Measurements from ENCODE around the gene CIB2. TPM values are rescaled to one million over a fixed set of nuclear protein-coding genes. Genes with fewer than 3 reads are reported as not detected.

Gene CIB2
- total RNA-seq, 4 donors from 2014 or later: 11.4 to 18.3 (median 15.9) TPM

- Histone ChIP-seq H3K9me3 (no peaks in the 10 kb centered on the region), H3K27me3 (no peaks in the 10 kb centered on the region), H3K27ac (replicated peaks in 1 of 4) (no peak overlapping the region), H3K4me3 (no peak overlapping the region), H3K36me3 (peaks cover 78 to 100% (median 96%) of the 10 kb centered on the region in 4 donors), H3K4me1 (peaks cover 0 to 4% (median 0%) of the 10 kb centered on the region in 4 donors)
- no peak for DNase-seq (ENCODE audit: extremely low spot score)
- no peak for TF ChIP-seq POLR2AphosphoS5 (IDR thresholded peaks at IDR 0.05)
- no peak for TF ChIP-seq POLR2A (IDR thresholded peaks at IDR 0.05; ENCODE audit: low read depth)
- TF ChIP-seq EP300 (IDR thresholded peaks at IDR 0.05): no peak
- WGBS: 91% methylated on average over 10 of the region's 10 CpGs
- intact Hi-C loops (cut with DNase I): no loop called here
These were observed 36.1 kb upstream of the CIB2 start for GRCh38 chr15:78167227-78167888.

DNA sequence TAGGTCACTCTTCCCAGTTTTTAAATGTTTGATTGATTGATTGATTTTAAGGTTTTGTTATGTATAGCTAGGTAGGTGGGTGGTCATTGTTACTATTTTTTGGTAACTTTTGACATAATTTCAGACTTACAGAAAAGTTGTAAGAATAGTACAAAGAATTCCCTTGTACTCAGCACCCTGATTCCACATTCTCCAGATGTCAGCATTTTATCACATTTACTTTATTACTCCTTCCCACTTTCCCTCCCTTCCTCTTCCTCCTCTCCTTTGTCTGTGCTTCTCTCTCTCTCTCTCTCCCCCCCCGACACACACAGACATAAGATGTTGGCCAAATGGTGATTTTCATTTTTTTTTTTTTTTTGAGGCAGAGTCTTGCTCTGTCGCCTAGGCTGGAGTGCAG lies 32.8 kb upstream of the CIB2 start:
- intact Hi-C loops (cut with DNase I): no loop called here
- Histone ChIP-seq H3K4me1 (no peaks in the 10 kb centered on the region), H3K27me3 (no peaks in the 10 kb centered on the region), H3K27ac (replicated peaks in 1 of 4) (no peak overlapping the region), H3K4me3 (no peak overlapping the region), H3K9me3 (no peaks in the 10 kb centered on the region), H3K36me3 (peaks cover 87 to 100% (median 97%) of the 10 kb centered on the region in 4 donors)
- 93% methylated on average over 2 of the region's 2 CpGs for WGBS
- DNase-seq (ENCODE audit: extremely low spot score): no peak
- TF ChIP-seq POLR2A (IDR thresholded peaks at IDR 0.05; ENCODE audit: low read depth): no peak
- no peak for TF ChIP-seq EP300 (IDR thresholded peaks at IDR 0.05)
- TF ChIP-seq, protein P1, sequence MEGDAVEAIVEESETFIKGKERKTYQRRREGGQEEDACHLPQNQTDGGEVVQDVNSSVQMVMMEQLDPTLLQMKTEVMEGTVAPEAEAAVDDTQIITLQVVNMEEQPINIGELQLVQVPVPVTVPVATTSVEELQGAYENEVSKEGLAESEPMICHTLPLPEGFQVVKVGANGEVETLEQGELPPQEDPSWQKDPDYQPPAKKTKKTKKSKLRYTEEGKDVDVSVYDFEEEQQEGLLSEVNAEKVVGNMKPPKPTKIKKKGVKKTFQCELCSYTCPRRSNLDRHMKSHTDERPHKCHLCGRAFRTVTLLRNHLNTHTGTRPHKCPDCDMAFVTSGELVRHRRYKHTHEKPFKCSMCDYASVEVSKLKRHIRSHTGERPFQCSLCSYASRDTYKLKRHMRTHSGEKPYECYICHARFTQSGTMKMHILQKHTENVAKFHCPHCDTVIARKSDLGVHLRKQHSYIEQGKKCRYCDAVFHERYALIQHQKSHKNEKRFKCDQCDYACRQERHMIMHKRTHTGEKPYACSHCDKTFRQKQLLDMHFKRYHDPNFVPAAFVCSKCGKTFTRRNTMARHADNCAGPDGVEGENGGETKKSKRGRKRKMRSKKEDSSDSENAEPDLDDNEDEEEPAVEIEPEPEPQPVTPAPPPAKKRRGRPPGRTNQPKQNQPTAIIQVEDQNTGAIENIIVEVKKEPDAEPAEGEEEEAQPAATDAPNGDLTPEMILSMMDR (IDR thresholded peaks at IDR 0.05): no peak
- TF ChIP-seq POLR2AphosphoS5 (IDR thresholded peaks at IDR 0.05): no peak

DNA sequence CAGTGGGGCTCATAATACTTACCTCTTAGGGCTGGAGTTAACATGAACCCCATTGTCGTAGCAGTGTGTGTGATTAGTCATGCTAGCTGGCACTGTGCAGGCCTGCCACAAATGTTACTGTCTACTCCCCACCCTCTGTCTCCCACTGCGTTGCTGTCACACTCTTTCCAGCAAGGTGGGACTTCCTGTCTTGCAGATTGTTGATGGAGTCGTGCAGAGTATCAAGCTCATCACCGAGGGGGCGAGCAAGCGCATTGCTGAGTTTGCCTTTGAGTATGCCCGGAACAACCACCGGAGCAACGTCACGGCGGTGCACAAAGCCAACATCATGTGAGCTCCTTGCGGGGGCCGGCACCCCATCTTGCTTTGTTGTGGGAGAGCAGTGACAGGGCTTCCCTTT lies 30.8 kb upstream of the CIB2 start:
- 95% methylated on average over 13 of the region's 13 CpGs for WGBS
- H3K36me3 ChIP-seq: peaks cover 79 to 100% (median 92%) of the 10 kb centered on the region in 4 donors

GRCh38 chr15:78159395-78159794 lies 28.1 kb upstream of the CIB2 start:
- TF ChIP-seq POLR2AphosphoS5 (IDR thresholded peaks at IDR 0.05) (no peak), EP300 (IDR thresholded peaks at IDR 0.05) (no peak), POLR2A (IDR thresholded peaks at IDR 0.05; ENCODE audit: low read depth) (no peak)
- TF ChIP-seq, protein P1 (IDR thresholded peaks at IDR 0.05): no peak
- intact Hi-C loops (cut with DNase I): no loop called here
- WGBS: 92% methylated on average over 3 of the region's 3 CpGs

More for the DNA sequence above, 30.8 kb upstream of the CIB2 start:
- H3K9me3 ChIP-seq: no peaks in the 10 kb centered on the region
- no peaks in the 10 kb centered on the region for H3K4me1 ChIP-seq
- no peak for DNase-seq (ENCODE audit: extremely low spot score)
- intact Hi-C loops (cut with DNase I): no loop called here
- TF ChIP-seq, protein P1 (IDR thresholded peaks at IDR 0.05): no peak
- TF ChIP-seq POLR2A (IDR thresholded peaks at IDR 0.05; ENCODE audit: low read depth): no peak
- no peak for TF ChIP-seq EP300 (IDR thresholded peaks at IDR 0.05)
- TF ChIP-seq POLR2AphosphoS5 (IDR thresholded peaks at IDR 0.05): no peak
- no peaks in the 10 kb centered on the region for H3K27me3 ChIP-seq
- no peak overlapping the region for H3K4me3 ChIP-seq
- H3K27ac ChIP-seq (replicated peaks in 1 of 4): no peak overlapping the region

DNA sequence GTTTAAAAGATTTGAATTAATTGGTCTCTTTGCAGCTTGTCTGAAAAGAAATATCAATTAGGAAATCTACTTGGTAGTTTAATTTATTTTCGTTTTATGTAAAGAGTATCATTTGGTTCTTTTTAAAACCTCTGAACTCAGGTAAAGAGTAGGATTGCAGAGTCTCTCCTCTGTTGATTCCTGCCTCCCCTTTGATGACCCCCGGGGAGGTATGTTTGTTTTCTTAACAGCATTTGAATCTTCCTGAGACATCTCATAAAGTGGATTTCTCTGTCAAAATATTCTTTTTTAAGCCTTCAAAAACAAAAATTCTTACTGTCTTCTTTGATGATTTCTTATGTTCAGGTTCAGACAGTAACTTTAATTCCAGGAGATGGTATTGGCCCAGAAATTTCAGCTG lies 26.0 kb upstream of the CIB2 start:
- Histone ChIP-seq H3K27ac (replicated peaks in 1 of 4) (no peak overlapping the region), H3K4me3 (no peak overlapping the region), H3K9me3 (no peaks in the 10 kb centered on the region), H3K4me1 (peaks cover 12 to 16% (median 13%) of the 10 kb centered on the region in 4 donors), H3K36me3 (peaks cover 36 to 72% (median 47%) of the 10 kb centered on the region in 4 donors), H3K27me3 (no peaks in the 10 kb centered on the region)
- TF ChIP-seq EP300 (IDR thresholded peaks at IDR 0.05): no peak
- TF ChIP-seq POLR2A (IDR thresholded peaks at IDR 0.05; ENCODE audit: low read depth): no peak
- TF ChIP-seq, protein P1 (IDR thresholded peaks at IDR 0.05): no peak
- TF ChIP-seq POLR2AphosphoS5 (IDR thresholded peaks at IDR 0.05): no peak
- DNase-seq (ENCODE audit: extremely low spot score): no peak
- intact Hi-C loops (cut with DNase I): no loop called here
- WGBS: 41% methylated on average over 2 of the region's 2 CpGs

More at GRCh38 chr15:78159395-78159794, 28.1 kb upstream of the CIB2 start:
- Histone ChIP-seq H3K4me1 (peaks cover 9 to 16% (median 13%) of the 10 kb centered on the region in 4 donors), H3K9me3 (no peaks in the 10 kb centered on the region), H3K4me3 (no peak overlapping the region), H3K27ac (replicated peaks in 1 of 4) (no peak overlapping the region), H3K27me3 (no peaks in the 10 kb centered on the region), H3K36me3 (peaks cover 52 to 89% (median 66%) of the 10 kb centered on the region in 4 donors)
- no peak for DNase-seq (ENCODE audit: extremely low spot score)

Data from esophagus muscularis mucosa (tissue), 4 donors.